NCI-H2196 treated with DMSO at 0.1 percent for 48 hours (cell line): ENCODE measurements around the gene ABTB1.
"Not testable (repeated sequence)": the region's sequence is repeated elsewhere in the genome, so short reads cannot be mapped to it uniquely, and the experiment has no call there.

Experiments used
- DNase-seq: peaks from one replicate; lab custom pipeline; 2025; ENCODE audit not compliant: unreplicated experiment; lab: John Stamatoyannopoulos, UW

Gene ABTB1

GRCh38 chr3:127701280-127701911 lies 28.6 kb downstream of the ABTB1 start:
- no peak for DNase-seq

- no peak for DNase-seq
Measured at GRCh38 chr3:127702151-127702578, 29.4 kb downstream of the ABTB1 start.

GRCh38 chr3:127704840-127705239 lies 32.1 kb downstream of the ABTB1 start:
- not testable (repeated sequence) for DNase-seq

- no peak for DNase-seq
Measured at GRCh38 chr3:127706312-127706711, 33.6 kb downstream of the ABTB1 start.

- DNase-seq = no peak
Measured at GRCh38 chr3:127706785-127707351, 34.1 kb downstream of the ABTB1 start.

GRCh38 chr3:127707851-127708411 lies 35.2 kb downstream of the ABTB1 start:
- DNase-seq = no peak

GRCh38 chr3:127708837-127709236 lies 36.1 kb downstream of the ABTB1 start:
- no peak for DNase-seq

- no peak for DNase-seq
Measured at GRCh38 chr3:127709320-127710060, 36.7 kb downstream of the ABTB1 start.

GRCh38 chr3:127710155-127710941 lies 37.6 kb downstream of the ABTB1 start:
- DNase-seq = no peak

GRCh38 chr3:127711021-127711695 lies 38.4 kb downstream of the ABTB1 start:
- no peak for DNase-seq

GRCh38 chr3:127711896-127712295 lies 39.1 kb downstream of the ABTB1 start:
- no peak for DNase-seq

GRCh38 chr3:127712461-127712860 lies 39.7 kb downstream of the ABTB1 start:
- DNase-seq = no peak

- no peak for DNase-seq
Measured at GRCh38 chr3:127712881-127713771, 40.4 kb downstream of the ABTB1 start.

GRCh38 chr3:127714125-127714571 lies 41.4 kb downstream of the ABTB1 start:
- DNase-seq = no peak

GRCh38 chr3:127714866-127715265 lies 42.1 kb downstream of the ABTB1 start:
- no peak for DNase-seq

GRCh38 chr3:127715532-127715931 lies 42.8 kb downstream of the ABTB1 start:
- DNase-seq = no peak

GRCh38 chr3:127716384-127716783 lies 43.6 kb downstream of the ABTB1 start:
- DNase-seq = no peak

GRCh38 chr3:127717357-127718244 lies 44.8 kb downstream of the ABTB1 start:
- no peak for DNase-seq
